ENCODE results near the gene ANXA8L1.
"Not testable (repeated sequence)": the region's sequence is repeated elsewhere in the genome, so short reads cannot be mapped to it uniquely, and the experiment has no call there.

ANXA8L1 gene

GRCh38 chr10:46398212-46398886, 22.8 kb downstream of the ANXA8L1 start:
- not testable (repeated sequence) for DNase-seq

- DNase-seq, result not testable (repeated sequence)
These were observed 34.0 kb downstream of the ANXA8L1 start for GRCh38 chr10:46409556-46409955.

- not testable (repeated sequence) for DNase-seq
These were observed 35.5 kb downstream of the ANXA8L1 start for GRCh38 chr10:46411123-46411522.

- DNase-seq, result not testable (repeated sequence)
These were observed 37.1 kb downstream of the ANXA8L1 start for GRCh38 chr10:46412665-46413064.

- DNase-seq, result not testable (repeated sequence)
These were observed 39.7 kb downstream of the ANXA8L1 start for GRCh38 chr10:46415291-46415690.

- not testable (repeated sequence) for DNase-seq
These were observed 42.7 kb downstream of the ANXA8L1 start for GRCh38 chr10:46418283-46418682.

GRCh38 chr10:46419570-46420379, 44.2 kb downstream of the ANXA8L1 start:
- not testable (repeated sequence) for DNase-seq

GRCh38 chr10:46423550-46423949, 48.0 kb downstream of the ANXA8L1 start:
- DNase-seq, result not testable (repeated sequence)

- DNase-seq, result not testable (repeated sequence)
These were observed 65.4 kb downstream of the ANXA8L1 start for GRCh38 chr10:46440942-46441341.

Data from NK-92 treated with Interleukin-12 subunit alpha and Interleukin-12 subunit beta, amount 100 ng/mL, for 24 hours (cell line).